Retinal pigment epithelial cell (primary cell): Measurements from ENCODE around the gene RNF207.

ENCODE experiments used
- DNase-seq: peaks from one replicate; pipeline ENCODE4 v3.0.0-alpha.2; 2010; ENCODE audit warnings: low read depth
- H3K4me3 ChIP-seq: 2 replicates; pipeline ENCODE4 v1.5.1; 2011; ENCODE audit warnings: mild to moderate bottlenecking, low read length, control low read depth, moderate library complexity
- CTCF ChIP-seq: conservative IDR thresholded peaks from 2 replicates; pipeline ENCODE4 v1.5.1; 2011; ENCODE audit warnings: low read depth, low read length, control low read depth, inconsistent platforms

Gene RNF207

GRCh38 chr1:6174621-6175410 lies 31.1 kb upstream of the RNF207 start:
- TF ChIP-seq CTCF, result no peak
- DNase-seq, result no peak

DNA sequence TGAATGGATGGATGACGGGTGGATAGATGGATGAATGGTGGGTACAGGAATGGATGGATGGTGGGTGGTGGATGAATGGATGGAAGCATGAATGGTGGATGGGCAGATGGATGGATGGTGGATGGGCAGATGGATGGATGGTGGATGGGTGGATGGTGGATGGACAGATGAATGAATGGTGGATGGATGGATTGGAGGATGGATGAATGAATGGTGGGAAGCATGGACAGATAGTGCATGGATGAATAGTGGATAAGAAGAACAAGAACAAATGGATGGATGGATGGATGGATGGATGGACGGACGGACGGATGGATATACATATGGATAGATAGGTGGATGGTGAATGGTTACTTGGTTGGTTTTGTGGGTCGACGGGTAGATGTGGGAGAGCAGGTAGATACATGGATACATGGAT lies 30.5 kb upstream of the RNF207 start:
- TF ChIP-seq CTCF, result no peak
- H3K4me3 ChIP-seq, result no peak overlapping the region
- DNase-seq, result no peak

More at GRCh38 chr1:6174621-6175410, 31.1 kb upstream of the RNF207 start:
- no peak overlapping the region for H3K4me3 ChIP-seq

- no peak for TF ChIP-seq CTCF
- DNase-seq, result no peak
- H3K4me3 ChIP-seq, result no peak overlapping the region
These were observed 29.1 kb upstream of the RNF207 start for GRCh38 chr1:6176779-6177178.

DNA sequence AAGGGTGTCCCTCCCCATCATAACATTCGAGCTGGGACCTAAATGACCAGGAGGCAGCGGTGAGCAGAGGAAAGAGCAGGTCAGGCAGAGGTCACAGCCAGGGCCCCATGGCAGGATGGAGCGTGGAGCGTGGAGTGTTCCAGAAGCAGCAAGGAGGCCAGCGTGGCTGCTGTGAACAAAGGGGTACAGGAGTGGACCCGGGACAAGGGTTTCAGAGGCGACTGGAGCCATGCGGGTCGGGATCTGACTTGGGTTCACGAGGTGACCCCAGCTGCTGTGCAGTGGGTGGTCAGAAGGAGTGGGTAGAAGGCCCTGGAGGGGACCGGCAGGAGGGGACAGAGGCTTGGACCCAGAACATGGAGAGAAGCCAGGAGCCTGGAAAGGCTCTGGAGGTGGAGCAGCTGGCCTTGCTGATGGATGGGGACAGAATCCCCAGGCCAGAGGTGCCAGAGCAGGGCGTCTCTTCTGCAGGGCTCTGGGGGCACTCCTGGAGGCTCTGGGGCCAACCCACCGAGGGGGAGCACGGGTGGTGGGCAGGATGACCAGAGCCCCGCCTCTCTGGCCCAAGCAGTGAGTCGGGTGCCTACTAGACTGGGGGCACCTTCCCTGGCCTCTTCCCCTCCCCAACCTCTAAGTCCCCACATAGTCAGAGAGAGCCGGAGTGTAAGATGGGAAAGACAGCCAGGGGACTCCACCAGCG lies 28.1 kb upstream of the RNF207 start:
- no peak for DNase-seq
- no peak for TF ChIP-seq CTCF
- no peak overlapping the region for H3K4me3 ChIP-seq

DNA sequence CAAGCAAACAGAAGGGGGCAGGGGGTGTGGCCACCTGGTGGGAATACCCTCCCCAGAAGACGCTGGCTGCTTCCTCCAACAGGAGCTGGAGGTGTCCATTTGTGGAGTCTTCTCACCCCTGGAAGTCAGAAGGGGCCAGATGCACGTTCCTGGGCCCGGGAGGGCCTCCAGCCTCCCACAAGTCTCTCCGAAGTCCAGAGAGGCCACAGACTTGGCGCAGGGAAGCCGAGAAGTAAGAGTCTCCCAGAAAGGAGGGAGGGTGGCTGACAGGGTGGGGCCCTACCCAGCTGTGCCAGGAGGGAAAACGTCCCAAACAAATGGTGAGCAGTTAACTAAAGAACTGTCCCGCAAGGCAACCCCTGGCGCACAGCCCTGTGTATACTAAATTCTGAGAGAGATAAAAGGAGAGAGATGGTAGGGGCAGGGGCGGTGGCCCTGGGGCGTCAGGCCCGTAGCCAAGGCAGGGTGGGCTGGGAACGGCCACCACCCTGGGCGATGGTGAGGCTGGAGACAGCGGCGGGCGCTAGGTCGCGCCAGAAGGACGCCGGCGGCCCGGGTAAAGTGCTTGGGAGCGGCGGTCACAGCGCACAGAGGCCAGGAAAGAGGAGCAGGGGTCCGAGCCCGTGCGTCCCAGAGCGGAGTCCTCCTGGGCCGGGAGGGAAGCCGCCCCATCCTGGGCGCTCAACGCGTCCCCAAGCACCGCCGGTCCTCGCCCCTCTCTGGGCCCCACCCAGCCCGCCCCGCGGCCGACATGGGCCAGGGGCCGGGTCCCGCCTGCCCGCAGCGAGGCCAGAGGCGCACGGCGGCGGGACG lies 27.0 kb upstream of the RNF207 start:
- no peak for TF ChIP-seq CTCF
- peak overlapping the region; percentile 6 for H3K4me3 ChIP-seq

GRCh38 chr1:6179564-6180175 lies 26.2 kb upstream of the RNF207 start:
- no peak for TF ChIP-seq CTCF
- H3K4me3 ChIP-seq, result no peak overlapping the region
- DNase-seq, result no peak

More for the DNA sequence above, 27.0 kb upstream of the RNF207 start:
- no peak for DNase-seq
